COLO829 (cell line): Measurements from ENCODE around the gene VPS41.
A peak's percentile ranks its signal among the peaks of the same experiment; 100 is the strongest.
"Not testable (repeated sequence)": the region's sequence is repeated elsewhere in the genome, so short reads cannot be mapped to it uniquely, and the experiment has no call there.

Source experiments
- DNase-seq: peaks from one replicate; pipeline ENCODE4 v3.0.0; 2012; ENCODE audit warnings: low spot score

Gene VPS41

DNA sequence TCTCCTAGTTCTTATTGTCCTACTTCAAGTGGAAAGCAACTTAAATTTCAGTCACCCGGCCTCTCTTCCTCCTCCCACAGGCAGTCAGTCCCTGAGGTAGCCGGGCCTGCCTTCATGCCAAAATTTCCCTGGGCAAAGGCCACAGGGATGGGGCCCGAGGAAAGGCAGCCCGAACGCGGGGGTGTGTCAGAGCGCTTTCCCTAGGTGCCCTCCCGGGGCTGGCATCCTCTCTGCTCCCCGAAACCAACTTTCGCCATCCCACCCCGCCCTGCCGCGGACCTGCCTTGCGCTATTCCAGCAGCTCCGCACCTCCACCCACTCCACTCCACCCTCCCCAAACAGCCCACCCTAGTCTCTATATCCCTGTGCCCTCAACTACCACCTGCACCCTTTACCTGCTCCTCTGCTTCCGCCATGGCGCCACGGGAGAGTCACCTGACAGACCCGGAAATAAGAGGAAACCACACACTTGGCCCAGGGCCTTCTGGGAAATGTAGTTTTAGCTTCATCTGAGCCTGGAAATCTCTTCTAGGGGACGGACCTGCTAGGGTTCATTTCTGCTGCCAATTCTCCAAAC, at the start of gene VPS41:
VPS41 (minus strand) TSS at position 433 of the 577 bp plus-strand sequence; CDS start at position 416, 17 bp downstream.
- peak; percentile 90 for DNase-seq

DNA sequence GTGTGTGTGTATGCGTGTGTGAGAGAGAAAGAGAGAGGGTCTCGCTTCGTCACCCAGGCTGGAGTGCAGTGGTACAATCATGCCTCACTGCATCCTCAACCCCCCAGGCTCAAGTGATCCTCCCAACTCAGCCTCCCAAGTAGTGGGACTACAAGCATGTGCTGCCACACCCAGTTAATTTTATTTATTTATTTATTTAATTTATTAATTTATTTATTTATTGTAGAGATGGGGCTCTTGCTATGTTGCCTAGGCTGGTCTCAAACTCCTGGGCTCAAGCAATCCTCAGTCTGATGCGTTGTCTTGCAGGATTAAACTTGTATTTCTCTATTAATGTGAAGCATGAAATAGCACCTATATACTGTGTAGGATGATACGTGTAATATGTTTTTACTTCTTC, 46.9 kb upstream of the VPS41 start:
- no peak for DNase-seq

DNA sequence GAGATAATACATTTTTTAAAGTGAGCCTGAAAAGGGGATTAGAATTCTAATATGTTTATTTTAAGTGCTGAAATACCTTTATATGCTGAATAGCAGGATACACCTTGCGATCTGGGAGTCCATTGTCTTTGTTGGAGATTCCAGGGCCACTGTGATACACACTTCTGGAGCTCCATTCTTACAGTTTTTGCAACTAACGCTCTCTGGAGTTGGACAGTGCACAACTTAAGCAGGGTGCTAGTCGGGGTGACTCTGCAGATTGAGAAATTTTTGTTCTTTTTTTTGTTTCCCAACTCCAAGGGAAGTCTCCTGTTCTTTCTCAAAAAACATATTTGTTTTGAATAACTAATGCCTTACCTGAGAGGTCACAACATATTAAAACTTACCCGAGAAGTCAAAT, 45.0 kb upstream of the VPS41 start:
- DNase-seq, result no peak

DNA sequence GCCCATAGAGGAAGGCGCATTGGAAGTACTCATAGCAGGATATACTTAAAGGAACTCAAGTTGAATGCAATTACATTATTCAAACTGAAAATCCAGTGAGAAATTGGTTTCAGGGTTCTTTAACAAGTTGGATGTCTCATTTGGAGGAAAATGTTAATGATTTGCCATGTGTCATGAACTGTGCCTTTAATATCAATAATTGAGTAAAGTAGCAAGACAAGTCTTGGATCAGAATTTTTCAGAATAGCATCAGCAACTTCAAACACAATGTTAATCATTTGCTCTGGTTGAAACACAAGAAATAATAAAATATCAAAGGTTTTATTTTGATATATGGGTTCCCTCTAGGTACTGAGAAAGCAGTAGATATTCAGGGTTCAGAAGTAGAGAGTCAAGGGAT, 44.2 kb upstream of the VPS41 start:
- no peak for DNase-seq

DNA sequence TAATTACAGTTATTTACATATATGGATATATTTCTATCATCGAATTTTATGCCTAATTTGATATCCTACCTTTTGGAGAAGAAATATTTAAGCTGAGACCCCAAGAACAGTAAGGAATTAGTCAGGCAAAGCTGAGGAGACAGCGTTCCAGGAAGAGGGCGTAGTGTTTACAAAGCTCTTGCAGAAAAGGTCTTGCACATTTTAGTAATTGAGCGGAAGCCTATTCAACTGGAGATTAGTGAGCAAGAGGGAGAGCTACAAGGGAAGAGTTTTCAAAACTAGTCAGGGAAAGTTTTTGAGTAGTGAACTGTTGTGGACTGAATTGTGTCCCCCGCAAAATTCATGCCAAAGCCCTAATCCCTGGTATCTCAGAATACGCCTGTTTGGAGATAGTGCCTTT, 42.2 kb upstream of the VPS41 start:
- DNase-seq, result no peak

DNA sequence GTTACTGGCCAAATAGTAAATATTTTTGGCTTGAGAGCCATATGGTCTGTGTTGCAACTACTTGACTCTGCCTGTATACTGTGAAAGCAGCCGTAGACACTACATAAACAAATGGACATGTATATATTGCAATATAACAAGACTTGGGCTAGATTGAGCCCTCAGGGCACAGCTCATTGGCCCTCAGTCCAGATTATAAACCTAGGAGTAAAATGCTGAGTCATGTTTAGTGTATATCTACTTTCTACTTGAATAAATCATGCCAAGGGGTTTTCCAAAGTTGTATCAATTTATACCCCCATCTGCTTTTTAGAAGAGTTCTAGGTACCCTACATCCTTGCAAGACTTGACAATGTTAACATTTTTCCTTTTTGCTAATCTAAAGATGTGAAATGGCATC, 41.3 kb upstream of the VPS41 start:
- DNase-seq, result no peak

DNA sequence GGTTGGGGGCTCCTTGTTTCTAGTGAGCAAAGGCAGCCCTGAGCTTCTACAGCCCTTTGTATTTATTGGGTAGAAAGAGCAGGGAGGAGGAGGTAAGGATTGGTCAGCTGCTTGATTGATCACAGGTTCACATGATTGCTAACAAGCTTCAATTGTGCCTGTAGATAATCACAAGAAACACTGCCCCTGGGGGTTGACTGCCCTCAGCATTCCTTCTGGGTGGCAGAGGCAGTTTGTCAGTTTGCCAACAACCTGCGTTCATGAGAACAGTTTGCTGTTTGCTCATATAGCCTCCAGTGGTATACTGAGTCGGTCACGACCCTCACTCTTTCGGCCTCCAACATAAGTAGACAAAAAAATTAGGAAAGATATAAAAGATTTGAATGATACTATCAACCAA, 38.5 kb upstream of the VPS41 start:
- not testable (repeated sequence) for DNase-seq

DNA sequence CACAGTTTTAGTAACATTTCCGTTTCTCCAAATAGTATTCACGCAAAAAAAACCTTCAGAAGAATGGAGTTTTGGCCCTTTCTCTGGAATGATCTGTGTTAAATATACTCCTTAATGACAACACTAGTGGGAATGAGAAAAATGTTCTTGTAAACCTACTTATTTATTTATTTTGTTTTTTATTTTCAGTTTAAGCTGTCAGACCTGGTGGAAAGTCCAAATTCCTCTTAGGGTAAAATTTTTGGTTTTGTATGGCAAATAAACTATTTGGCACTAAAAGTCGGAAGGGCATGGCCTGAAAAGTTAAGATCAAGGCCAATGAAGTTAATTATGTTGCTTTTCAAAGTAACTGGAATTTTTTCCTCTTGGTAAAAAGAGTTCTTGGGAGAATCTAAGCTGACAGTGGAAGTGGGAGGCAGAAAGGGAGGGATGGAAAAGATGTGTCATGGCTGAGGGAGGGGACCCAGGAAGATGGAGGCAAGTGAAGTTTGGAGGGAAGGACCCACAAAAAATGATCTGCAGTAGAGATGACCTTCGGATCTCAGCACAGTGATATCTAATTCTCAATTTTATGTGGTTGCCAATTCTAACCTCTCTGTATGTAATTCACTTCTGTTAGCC, 33.5 kb upstream of the VPS41 start:
- DNase-seq, result no peak

DNA sequence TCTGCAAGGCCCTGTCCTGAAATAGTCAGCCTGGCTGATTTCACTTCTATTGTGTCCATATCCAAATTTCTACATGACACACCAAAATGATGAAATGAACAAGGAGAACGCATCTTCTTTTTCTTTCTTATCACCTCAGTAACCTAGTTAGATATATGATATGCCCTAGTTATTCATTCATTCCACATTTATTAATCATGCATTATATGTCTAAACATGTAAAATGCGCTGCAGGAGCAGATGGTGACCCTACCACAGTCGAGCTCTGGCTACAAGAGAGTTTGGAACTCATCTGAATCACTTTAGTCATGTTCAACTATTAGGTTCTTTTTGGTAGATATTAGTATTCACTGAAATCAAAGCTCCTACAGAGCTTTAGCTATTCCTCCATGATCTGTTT, 31.8 kb upstream of the VPS41 start:
- DNase-seq, result no peak

DNA sequence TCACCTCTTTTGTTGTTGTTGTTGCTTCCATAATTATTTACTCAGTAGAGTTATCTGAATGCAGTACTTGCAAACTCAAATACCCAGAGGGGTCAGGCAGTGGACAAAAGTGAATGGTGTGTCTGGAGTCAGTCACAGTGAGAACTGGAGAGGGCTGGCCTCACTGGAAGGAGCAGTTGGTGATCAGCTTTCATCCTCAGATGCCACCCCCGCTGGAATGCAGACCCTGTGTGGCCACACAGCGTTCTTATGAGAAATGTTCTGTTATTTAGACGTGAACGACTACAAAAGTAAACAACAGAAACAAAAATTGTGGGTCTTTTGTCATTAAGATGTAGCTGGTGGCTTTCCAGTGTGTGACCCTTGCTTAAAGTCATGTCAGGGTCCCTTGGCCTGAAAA, 29.6 kb upstream of the VPS41 start:
- DNase-seq, result no peak

DNA sequence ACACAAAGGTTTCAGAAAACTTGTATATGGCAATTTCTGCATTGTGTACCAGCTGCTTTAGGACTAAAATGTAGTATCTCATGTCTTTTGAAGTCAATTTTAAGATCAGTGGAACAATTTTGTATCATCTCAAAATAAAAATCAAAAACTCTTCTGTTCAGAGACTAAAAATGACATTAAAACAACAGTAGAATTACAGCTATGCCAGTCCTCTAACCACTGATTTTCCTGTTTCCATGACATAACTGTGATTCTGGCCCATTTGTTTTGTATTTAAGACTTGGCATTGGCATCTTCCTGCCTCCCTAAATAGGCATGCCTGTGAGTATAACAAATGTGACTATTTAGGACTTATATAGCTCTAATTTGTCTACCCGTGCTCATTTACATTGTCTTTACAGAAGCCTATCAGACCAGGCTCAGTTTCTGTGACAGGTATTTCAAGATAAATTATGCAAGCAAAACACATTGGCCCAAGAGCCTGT, 29.1 kb upstream of the VPS41 start:
- DNase-seq, result no peak

DNA sequence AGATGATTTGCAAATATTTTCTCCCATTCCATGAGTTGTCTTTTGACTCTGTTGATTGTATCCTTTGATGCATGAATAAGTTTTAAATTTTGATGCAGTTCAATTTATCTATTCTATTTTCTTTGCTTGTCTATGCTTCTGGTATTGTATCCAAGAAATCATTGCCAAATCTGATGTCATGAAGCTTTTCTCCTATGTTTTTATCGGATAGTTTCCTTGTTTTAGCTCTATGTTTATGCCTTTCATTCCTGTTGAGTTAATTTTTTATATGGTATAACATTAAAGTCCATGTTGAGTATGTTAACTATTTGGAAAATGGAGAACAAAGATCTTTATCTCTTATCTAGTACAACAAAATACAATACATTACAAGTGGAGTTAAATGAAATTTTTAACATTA, 27.6 kb upstream of the VPS41 start:
- DNase-seq, result no peak

DNA sequence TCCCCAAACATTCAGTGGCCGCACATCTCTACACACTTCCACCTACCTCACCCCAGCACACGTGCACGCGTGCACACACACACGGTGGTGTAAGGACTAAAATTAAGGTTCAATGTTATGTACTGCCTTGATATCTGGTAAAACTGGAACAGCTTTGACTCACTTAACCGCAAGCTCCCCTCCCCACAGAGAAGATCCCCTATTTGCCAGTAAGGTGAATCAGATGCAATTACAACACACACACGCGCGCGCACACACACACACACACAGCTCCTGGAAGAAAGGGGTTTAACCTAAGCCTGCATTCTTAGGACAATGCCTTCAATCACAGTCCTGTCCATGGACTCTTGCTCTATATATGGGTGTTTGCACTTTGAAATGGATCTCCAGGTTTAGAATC, 25.5 kb upstream of the VPS41 start:
- no peak for DNase-seq

DNA sequence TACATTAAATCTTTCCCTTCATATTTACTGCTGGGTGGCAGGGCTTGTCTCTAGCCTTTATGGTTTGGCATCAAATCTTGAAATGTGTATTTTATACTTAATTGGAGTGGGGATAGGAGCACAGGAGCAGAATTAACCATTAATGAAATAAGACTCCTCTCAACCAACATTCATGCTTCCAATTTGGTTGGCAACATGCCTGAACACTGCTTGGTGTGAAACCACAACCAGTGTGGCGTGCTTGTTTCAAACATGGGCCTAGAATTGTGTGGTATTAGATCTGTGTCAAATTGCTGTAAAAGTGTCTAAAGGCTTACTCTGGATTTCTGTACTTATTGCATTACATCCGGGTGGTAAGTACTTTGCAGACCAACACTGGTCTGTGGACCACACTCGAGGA, 25.1 kb upstream of the VPS41 start:
- DNase-seq, result no peak

DNA sequence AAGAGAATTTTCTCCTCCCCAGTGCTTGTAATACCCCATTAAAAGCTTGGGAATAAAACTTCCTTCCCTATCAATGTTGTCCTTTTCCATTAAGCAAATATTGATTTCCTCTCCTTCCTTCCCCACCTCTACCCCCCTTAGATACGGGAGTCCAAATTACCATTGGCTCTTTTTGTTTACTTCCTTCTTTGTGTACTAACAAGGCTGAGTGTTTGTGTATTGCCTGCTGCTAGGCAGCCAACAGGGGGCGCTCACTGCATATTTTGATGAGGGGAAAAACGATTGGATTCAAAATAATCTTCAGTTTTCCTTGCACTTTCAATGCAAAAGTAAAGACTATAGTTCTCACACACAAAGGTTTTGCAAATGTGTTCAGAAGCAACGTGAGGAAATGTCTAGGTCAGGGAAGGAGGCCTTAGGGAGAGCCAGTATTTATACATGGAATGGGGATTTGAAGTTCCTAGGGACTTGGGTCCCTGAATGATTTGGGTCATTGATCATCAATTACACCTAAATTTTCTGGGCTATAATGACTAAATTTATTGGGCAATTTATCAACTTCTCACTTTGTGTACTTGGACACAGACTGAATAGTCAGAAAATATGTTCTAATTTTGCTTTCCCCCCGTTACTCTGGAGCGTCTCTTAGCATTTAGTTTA, 23.6 kb upstream of the VPS41 start:
- peak; percentile 60 for DNase-seq

DNA sequence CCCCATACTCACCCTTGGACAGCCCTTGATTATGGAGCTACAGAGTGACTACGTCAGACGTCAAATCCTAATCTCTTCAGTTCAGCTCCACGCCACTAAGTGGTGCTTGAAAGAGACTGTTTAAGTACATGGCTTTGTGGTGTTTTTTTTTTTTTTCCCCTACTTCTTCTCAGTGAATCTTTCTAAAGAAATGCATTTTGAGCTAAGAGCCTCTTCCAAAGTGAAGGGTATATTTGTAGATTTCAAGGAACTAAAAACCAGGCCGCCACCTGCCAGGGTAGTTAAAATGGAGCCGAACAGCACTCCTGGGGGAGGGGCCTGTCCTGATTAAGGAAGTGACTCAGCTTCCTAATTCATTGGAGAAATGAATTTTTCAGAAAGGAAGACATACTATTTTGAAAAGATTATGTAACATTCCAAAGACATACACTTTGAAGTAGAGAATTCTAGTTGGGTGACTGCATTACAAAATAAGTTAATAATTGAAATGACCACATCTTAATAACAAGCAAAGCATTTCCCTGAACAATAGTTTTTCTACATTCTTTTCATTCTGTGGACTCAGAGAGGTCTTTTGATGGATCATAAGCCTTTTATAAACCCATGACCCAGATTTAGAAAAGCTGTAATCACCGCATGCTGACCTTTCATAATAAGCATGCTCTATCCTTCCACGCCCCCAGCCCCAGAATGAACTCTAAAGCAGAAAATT, 20.6 kb upstream of the VPS41 start:
- DNase-seq, result peak; percentile 44

DNA sequence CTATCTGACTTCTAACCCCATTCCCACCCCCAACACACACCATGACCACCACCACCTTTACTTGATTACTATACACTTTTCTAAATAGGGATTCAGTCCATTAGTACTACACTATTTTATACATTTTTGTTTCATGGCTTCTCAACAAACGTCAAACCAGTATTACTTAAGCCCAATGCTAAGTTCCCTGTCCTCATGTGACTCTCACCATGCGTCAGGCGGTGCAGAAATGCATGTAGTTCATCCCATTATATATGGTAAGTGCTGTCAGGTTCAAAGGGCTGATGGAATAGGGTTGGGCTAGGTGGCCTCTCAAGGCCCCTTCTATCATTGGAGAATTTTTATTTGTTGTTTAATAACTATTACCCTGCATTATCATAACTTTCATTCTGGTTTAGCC, 19.5 kb upstream of the VPS41 start:
- DNase-seq, result no peak

DNA sequence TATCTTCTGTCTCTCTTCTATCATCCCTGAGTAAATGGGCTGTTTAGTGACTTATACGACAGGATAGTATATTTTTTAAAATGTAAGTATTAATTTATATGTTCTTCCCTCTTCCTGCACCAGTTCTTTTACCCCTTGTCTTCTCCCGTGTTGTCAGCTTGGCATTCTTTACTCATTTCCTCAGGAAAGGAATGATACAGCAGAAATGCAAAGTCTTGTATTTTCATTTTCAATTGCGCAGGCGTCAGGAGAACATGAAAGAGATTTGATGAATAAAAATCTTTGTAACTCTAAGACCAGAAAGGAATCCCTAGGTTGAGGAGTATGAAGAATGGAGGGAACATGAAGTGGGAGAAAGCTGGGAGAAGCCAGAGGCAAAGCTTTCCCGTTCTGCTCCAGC, 18.8 kb upstream of the VPS41 start:
- DNase-seq, result no peak

DNA sequence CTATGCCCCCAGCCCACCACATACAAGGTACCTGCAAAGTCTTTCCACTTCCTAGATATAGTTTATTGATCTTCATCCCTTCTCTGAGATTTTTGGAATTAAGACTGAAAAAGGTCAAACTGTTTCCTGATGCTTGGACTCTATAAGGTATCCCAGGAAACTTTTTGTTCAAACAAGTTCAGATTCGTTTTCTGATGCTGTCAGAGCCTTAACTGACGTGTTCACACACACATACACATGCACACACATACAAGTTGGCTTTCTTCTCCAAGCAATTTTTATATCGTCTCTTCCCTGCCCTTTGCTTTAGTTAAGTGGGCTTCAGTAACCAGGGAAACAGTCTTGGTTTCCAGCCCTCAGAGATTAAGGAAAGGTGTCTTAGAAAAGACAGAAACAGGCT, 11.7 kb upstream of the VPS41 start:
- DNase-seq, result no peak

DNA sequence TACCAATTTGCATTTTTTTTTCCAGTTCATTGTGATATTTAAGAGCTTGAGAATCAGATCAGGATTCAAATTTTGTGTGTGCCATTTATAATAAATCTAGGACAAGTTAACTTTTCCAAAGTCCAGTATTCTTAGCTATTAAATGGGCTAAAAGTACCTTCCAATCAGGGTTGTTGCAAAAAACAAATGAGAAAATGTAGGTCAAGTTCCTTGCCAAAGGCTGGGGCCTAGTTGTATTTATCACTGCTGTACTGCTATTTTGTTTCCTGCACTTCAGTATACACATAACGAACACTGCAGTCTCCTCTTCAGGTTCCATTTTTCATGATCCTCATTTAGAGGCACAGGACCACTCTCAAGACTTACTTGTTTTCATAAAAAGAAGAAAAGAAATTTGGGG, 7.4 kb upstream of the VPS41 start:
- no peak for DNase-seq

DNA sequence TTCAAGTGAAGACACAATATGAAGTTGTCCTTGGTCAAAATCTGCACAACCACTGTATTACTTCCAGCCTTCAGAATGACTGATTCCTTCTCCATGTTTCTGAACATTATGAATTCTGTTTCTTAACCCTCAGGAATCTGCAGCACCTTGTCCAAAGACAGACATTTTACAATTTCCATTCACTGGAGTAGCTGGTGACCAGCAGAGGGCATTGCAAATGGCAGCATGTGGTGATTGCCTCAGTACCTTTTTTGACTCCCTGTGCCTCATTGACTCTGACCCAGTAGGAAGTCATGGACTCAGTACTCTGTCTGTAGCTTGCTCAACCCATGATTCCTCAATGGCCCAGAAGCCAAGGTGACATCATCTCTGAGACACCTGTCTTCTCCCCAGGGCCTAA, 879 bp upstream of the VPS41 start:
- no peak for DNase-seq

DNA sequence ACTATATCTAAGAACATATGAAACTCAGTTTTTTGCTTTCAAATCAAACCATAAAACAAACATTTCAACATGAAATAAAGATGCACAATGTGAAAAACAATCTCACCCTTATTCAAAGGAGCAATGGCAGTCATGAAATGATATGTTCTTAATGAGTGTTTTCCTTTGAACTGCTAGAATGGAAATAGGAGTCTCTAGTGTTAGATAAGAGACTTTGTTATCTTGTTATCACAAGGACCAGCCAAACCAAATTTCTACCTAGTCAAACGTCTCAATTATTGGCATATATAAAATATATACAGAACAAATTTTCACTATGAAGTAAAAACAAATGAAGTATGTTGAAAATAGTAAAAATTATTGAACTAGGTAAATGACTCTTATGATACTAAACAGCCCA, 1.2 kb downstream of the VPS41 start:
- DNase-seq, result no peak

DNA sequence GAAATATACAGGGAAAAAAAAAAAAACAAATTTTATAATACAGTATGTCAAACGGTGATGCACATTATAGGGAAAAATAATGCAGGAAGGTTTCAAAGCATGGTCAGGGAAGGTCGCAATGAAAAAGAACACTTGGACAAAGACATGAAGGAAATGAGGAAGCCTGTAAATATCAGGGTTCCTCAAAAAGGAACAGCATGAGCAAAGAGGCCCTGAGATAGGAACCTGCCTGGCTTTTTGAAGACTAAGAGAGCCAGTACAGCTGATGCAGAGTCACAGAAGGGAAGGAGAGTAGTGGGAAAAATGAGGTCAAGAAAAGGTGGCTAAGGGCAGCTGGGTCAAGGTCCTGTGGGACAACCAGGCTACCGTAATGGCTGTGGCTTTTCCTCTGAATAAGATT, 1.9 kb downstream of the VPS41 start:
- no peak for DNase-seq
